Body of pancreas (tissue), 4 donors: ENCODE results near the gene MATN1. TPM values are rescaled to one million over a fixed set of nuclear protein-coding genes. Genes with fewer than 3 reads are reported as not detected.

ENCODE experiments used
- ATAC-seq: fragments of 150-250 bp; one replicate; pipeline ENCODE4 v1.9.1; 2016
- DNase-seq, 4 donors: peaks; one replicate each; pipeline ENCODE4 v3.0.0-alpha.2; 2019
- H3K27ac ChIP-seq, 4 donors: fragments of 200-600 bp; sonication (generic); 1 replicate in 3 of 4; 2 replicates in 1 of 4; pipeline versions ENCODE4 v1.5.1 to v1.6.1; 2016 to 2019; ENCODE audit warnings: mild to moderate bottlenecking in 1 of 4, mixed read lengths in 1 of 4, moderate library complexity in 1 of 4
- H3K27me3 ChIP-seq, 2 donors: fragments of 200-600 bp; sonication (generic); one replicate each; pipeline ENCODE4 v1.6.0; 2016; ENCODE audit warnings: mild to moderate bottlenecking in 1 of 2
- H3K36me3 ChIP-seq, 2 donors: fragments of 200-600 bp; sonication (generic); replicated peaks in 1 of 2; 2 replicates each; pipeline ENCODE4 v1.5.1; 2016; ENCODE audit warnings: low read depth in 2 of 2; ENCODE audit not compliant: insufficient read depth in 1 of 2
- H3K4me1 ChIP-seq: fragments of 200-600 bp; sonication (generic); one replicate; pipeline ENCODE4 v1.6.0; 2016
- H3K4me3 ChIP-seq, 2 donors: fragments of 200-600 bp; sonication (generic); 1 replicate in 1 of 2; 2 replicates in 1 of 2; pipeline ENCODE4 v1.5.1; 2016 to 2019
- H3K9me3 ChIP-seq, 3 donors: fragments of 200-600 bp; sonication (generic); 1 replicate in 2 of 3; 2 replicates in 1 of 3; pipeline ENCODE4 v1.5.1; 2016
- POLR2A ChIP-seq, 3 donors: fragments of 450-650 bp; IDR thresholded peaks; one replicate each; pipeline ENCODE4 v1.6.1; 2016; ENCODE audit warnings: antibody characterized with exemption in 3 of 3, mild to moderate bottlenecking in 2 of 3
- WGBS, 2 donors: methylation state at CpG; one replicate each; pipeline ENCODE4 v1.1.5; 2017; 5-methylcytosine and 5-hydroxymethylcytosine counted together
- intact Hi-C: fragments of 100-400 bp; cut with DNase I; formaldehyde crosslinking; loops from one replicate; pipeline ENCODE4 v1.15.1; 2023
- total RNA-seq, 2 donors: library from RNA; depleted of rRNA; stranded (reverse); fragments of >200 nt; gene quantifications; one replicate each; pipeline ENCODE4 v1.1.0, GENCODE V29; 2016
- TF ChIP-seq, protein P1 (sequence below), 7 experiments: fragments of 450-650 bp in 4 of 7; fragments of 200-600 bp in 3 of 7; sonication (generic) in 3 of 7; IDR thresholded peaks; one replicate each; pipeline ENCODE4 v1.5.1; 2016 to 2019; ENCODE audit warnings: antibody characterized with exemption in 7 of 7

Gene MATN1
- total RNA-seq, 2 donors from 2014 or later = 0.33 TPM; not detected in 1

GRCh38 chr1:30757352-30758120 lies 34.2 kb upstream of the MATN1 start, which contains the start of gene LAPTM5:
TSS of gene LAPTM5 (minus strand) at chr1:30757774. CDS start at chr1:30757745, 29 bp downstream.
- intact Hi-C loops = no loop called here
- no peak within 1 kb of the TSS for H3K4me3 ChIP-seq
- 46 to 70% methylated on average over 14 to 21 of the region's 21 CpGs for WGBS, 2 donors
- H3K4me1 ChIP-seq = no peaks in the 10 kb centered on the region
- H3K27ac ChIP-seq = peak within 1 kb of the TSS in 2 of 4 donors; percentile 52 to 68
- H3K27me3 ChIP-seq = no peaks in the 10 kb centered on the region
- no peak for ATAC-seq
- peak in 3 of 4 donors; percentile 17 to 66 (median 18) for DNase-seq
- H3K36me3 ChIP-seq = no peaks in the 10 kb centered on the region
- H3K9me3 ChIP-seq = no peaks in the 10 kb centered on the region
- peak in 2 of 3 donors; percentile 29 to 68 for TF ChIP-seq POLR2A (IDR thresholded peaks at IDR 0.05)
- TF ChIP-seq, protein P1, sequence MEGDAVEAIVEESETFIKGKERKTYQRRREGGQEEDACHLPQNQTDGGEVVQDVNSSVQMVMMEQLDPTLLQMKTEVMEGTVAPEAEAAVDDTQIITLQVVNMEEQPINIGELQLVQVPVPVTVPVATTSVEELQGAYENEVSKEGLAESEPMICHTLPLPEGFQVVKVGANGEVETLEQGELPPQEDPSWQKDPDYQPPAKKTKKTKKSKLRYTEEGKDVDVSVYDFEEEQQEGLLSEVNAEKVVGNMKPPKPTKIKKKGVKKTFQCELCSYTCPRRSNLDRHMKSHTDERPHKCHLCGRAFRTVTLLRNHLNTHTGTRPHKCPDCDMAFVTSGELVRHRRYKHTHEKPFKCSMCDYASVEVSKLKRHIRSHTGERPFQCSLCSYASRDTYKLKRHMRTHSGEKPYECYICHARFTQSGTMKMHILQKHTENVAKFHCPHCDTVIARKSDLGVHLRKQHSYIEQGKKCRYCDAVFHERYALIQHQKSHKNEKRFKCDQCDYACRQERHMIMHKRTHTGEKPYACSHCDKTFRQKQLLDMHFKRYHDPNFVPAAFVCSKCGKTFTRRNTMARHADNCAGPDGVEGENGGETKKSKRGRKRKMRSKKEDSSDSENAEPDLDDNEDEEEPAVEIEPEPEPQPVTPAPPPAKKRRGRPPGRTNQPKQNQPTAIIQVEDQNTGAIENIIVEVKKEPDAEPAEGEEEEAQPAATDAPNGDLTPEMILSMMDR (IDR thresholded peaks at IDR 0.05) = no peak

GRCh38 chr1:30756545-30757351 lies 33.4 kb upstream of the MATN1 start:
- ATAC-seq (peak; percentile 19), DNase-seq (peak in 2 of 4 donors; percentile 32 to 83)
- Histone ChIP-seq H3K9me3 (no peaks in the 10 kb centered on the region), H3K4me3 (no peak overlapping the region), H3K4me1 (no peaks in the 10 kb centered on the region), H3K36me3 (no peaks in the 10 kb centered on the region), H3K27me3 (no peaks in the 10 kb centered on the region), H3K27ac (peak overlapping the region in 2 of 4 donors; percentile 52 to 68)
- WGBS, 2 donors = 62 to 65% methylated on average over 10 to 12 of the region's 17 CpGs
- intact Hi-C loops = no loop called here
- TF ChIP-seq, protein P1 (IDR thresholded peaks at IDR 0.05) = no peak
- peak in 2 of 3 donors; percentile 23 to 62 for TF ChIP-seq POLR2A (IDR thresholded peaks at IDR 0.05)

- no peaks in the 10 kb centered on the region for H3K4me1 ChIP-seq
- 69 to 91% methylated on average over 4 of the region's 4 CpGs for WGBS, 2 donors
- no peak for TF ChIP-seq POLR2A (IDR thresholded peaks at IDR 0.05)
- TF ChIP-seq, protein P1 (IDR thresholded peaks at IDR 0.05) = no peak
- H3K27me3 ChIP-seq = no peaks in the 10 kb centered on the region
- ATAC-seq = no peak
- no peaks in the 10 kb centered on the region for H3K36me3 ChIP-seq
- H3K4me3 ChIP-seq = no peak overlapping the region
- DNase-seq = no peak
- no peaks in the 10 kb centered on the region for H3K9me3 ChIP-seq
- H3K27ac ChIP-seq = peak overlapping the region in 1 of 4 donors; percentile 68
- intact Hi-C loops = no loop called here
Measured at GRCh38 chr1:30756206-30756544, 32.8 kb upstream of the MATN1 start.

DNA sequence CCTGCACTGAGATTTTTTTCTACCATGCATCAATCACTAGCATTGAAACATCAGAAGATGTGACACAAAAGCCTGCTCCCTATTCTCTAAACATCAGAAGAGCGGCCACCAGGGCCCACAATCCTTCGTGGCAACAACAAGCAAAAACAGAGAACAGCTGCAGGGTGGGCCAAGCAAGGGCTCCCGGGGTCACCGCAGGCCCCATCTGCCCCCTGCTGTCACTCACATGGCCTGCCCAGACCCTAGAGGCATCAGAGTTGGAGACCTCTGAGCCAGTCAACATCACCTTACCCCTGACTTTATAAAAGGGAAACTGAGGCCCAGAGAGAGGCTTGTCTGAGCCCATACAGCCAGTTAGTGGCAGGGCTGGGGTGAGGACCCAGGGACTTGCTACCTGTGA lies 32.4 kb upstream of the MATN1 start:
- Histone ChIP-seq H3K36me3 (no peaks in the 10 kb centered on the region), H3K27ac (peak overlapping the region in 1 of 4 donors; percentile 68), H3K9me3 (no peaks in the 10 kb centered on the region), H3K4me3 (no peak overlapping the region), H3K27me3 (no peaks in the 10 kb centered on the region), H3K4me1 (no peaks in the 10 kb centered on the region)
- no peak for ATAC-seq
- DNase-seq = no peak
- 64 to 78% methylated on average over 4 of the region's 4 CpGs for WGBS, 2 donors
- TF ChIP-seq POLR2A (IDR thresholded peaks at IDR 0.05) = no peak
- TF ChIP-seq, protein P1 (IDR thresholded peaks at IDR 0.05) = no peak
- intact Hi-C loops = no loop called here
